HCT116 (cell line): Measurements from ENCODE around the gene ZNF579. TPM values are rescaled to one million over a fixed set of nuclear protein-coding genes. Genes with fewer than 3 reads are reported as not detected.

ENCODE experiments used
- ATAC-seq: fragments of 200-7000 bp; cut with Tn5 transposase; 2 replicates; pipeline ENCODE4 v1.9.1; 2020; ENCODE audit warnings: mild to moderate bottlenecking, moderate library complexity
- BruUV-seq: library from RNA; stranded (reverse); fragments of 400-500 nt; replicated peaks from 2 replicates; lab custom pipeline; 2021; lab: Mats Ljungman, UMichigan
- CTCF ChIA-PET: fragments of 300-600 bp; sonication (Branson Sonifier 250); formaldehyde crosslinking; loops from one replicate; lab custom pipeline; 2021; ENCODE audit warnings: antibody characterized with exemption; lab: Charles Lee
- POLR2A ChIA-PET: fragments of 300-600, 350-600 bp; sonication (Branson Sonifier 250); formaldehyde crosslinking; loops from one replicate; lab custom pipeline; 2021; ENCODE audit warnings: antibody characterized with exemption; lab: Charles Lee
- RAD21 ChIA-PET, 2 experiments: fragments of 300-600 bp; sonication (Branson Sonifier 250); formaldehyde crosslinking; loops; one replicate each; lab custom pipeline; 2023; ENCODE audit warnings: low total read pairs in 2 of 2; ENCODE audit not compliant: uncharacterized antibody in 2 of 2, unreplicated experiment in 2 of 2, low non-redundant PET in 1 of 2; lab: Charles Lee
- DNase-seq: peaks from one replicate; pipeline ENCODE4 v3.0.0-alpha.2; 2010; ENCODE audit warnings: low read depth, low spot score
- H2AFZ ChIP-seq: fragments of 200-600 bp; shearing (Covaris generic), sonication (generic); 2 replicates; pipeline ENCODE4 v1.6.1; 2017; ENCODE audit warnings: low read depth, mixed run types, mixed read lengths, antibody characterized with exemption, low read length; ENCODE audit not compliant: poor library complexity, severe bottlenecking
- H3K27ac ChIP-seq: 2 replicates; pipeline ENCODE4 v1.5.1; 2012; ENCODE audit warnings: low read depth, low read length
- H3K27me3 ChIP-seq: fragments of 200-600 bp; sonication (generic); 2 replicates; pipeline ENCODE4 v1.6.1; 2016; ENCODE audit warnings: mixed run types, low read length, mixed read lengths; ENCODE audit not compliant: insufficient read depth
- H3K36me3 ChIP-seq, 2 experiments: fragments of 200-500 bp in 1 of 2; fragments of 200-600 bp in 1 of 2; sonication (Bioruptor generic) in 1 of 2; sonication (generic) in 1 of 2; 2 replicates each; pipeline versions ENCODE4 v1.5.1 to v1.6.1; 2014 to 2016; ENCODE audit warnings: low read length in 2 of 2, inconsistent platforms in 1 of 2, mixed read lengths in 1 of 2, mixed run types in 1 of 2; ENCODE audit not compliant: insufficient read depth in 2 of 2, control insufficient read depth in 1 of 2
- H3K4me1 ChIP-seq, 2 experiments: fragments of 200-600 bp in 1 of 2; sonication (generic) in 1 of 2; 2 replicates each; pipeline versions ENCODE4 v1.5.1 to v1.6.1; 2012 to 2017; ENCODE audit warnings: low read length in 2 of 2, inconsistent platforms in 1 of 2, mild to moderate bottlenecking in 1 of 2, mixed read lengths in 1 of 2, mixed run types in 1 of 2, moderate library complexity in 1 of 2; ENCODE audit not compliant: insufficient read depth in 2 of 2, control insufficient read depth in 1 of 2
- H3K4me2 ChIP-seq: fragments of 200-600 bp; sonication (generic); 2 replicates; pipeline ENCODE4 v1.6.1; 2017; ENCODE audit warnings: mixed run types, low read length, mixed read lengths
- H3K4me3 ChIP-seq, 2 experiments: fragments of 200-600 bp in 1 of 2; sonication (generic) in 1 of 2; replicated peaks in 1 of 2; 2 replicates each; pipeline ENCODE4 v1.5.1; 2011 to 2016; ENCODE audit warnings: low read length in 2 of 2, control low read depth in 1 of 2, low read depth in 1 of 2, mild to moderate bottlenecking in 1 of 2, mixed read lengths in 1 of 2, mixed run types in 1 of 2
- H3K79me2 ChIP-seq: fragments of 200-600 bp; sonication (generic); 2 replicates; pipeline ENCODE4 v1.6.1; 2017; ENCODE audit warnings: mild to moderate bottlenecking, mixed run types, low read length, moderate library complexity, mixed read lengths; ENCODE audit not compliant: insufficient read depth
- H3K9ac ChIP-seq: fragments of 200-600 bp; sonication (generic); 2 replicates; pipeline ENCODE4 v1.6.1; 2016; ENCODE audit warnings: low read length, mixed read lengths
- H3K9me2 ChIP-seq: fragments of 200-600 bp; sonication (generic), shearing (Covaris generic); 2 replicates; pipeline ENCODE4 v1.6.1; 2017; ENCODE audit warnings: mixed run types, mild to moderate bottlenecking, moderate library complexity; ENCODE audit not compliant: insufficient read depth
- H3K9me3 ChIP-seq, 2 experiments: fragments of 200-500 bp in 1 of 2; fragments of 200-600 bp in 1 of 2; sonication (Bioruptor generic) in 1 of 2; sonication (generic) in 1 of 2; 2 replicates each; pipeline ENCODE4 v1.6.1; 2014 to 2017; ENCODE audit warnings: low read length in 2 of 2, mixed read lengths in 2 of 2, inconsistent platforms in 1 of 2, low read depth in 1 of 2, mild to moderate bottlenecking in 1 of 2, mixed run types in 1 of 2, moderate library complexity in 1 of 2; ENCODE audit not compliant: control insufficient read depth in 1 of 2, insufficient read depth in 1 of 2
- H4K20me1 ChIP-seq: fragments of 200-600 bp; sonication (generic), shearing (Covaris generic); 2 replicates; pipeline ENCODE4 v1.6.1; 2017; ENCODE audit warnings: mixed run types, mild to moderate bottlenecking, moderate library complexity; ENCODE audit not compliant: insufficient read depth
- CBX3 ChIP-seq: IDR thresholded peaks from 2 replicates; pipeline ENCODE4 v1.6.1; 2012; ENCODE audit warnings: low read depth
- CTCF ChIP-seq, 3 experiments: fragments of 200-600 bp in 1 of 3; sonication (generic) in 1 of 3; IDR thresholded peaks in 2 of 3; conservative IDR thresholded peaks in 1 of 3; 2 replicates each; pipeline ENCODE4 v1.5.1; 2012 to 2017; ENCODE audit warnings: low read depth in 2 of 3, low read length in 2 of 3, antibody characterized with exemption in 1 of 3, borderline replicate concordance in 1 of 3, control low read depth in 1 of 3, mild to moderate bottlenecking in 1 of 3, mixed read lengths in 1 of 3, mixed run types in 1 of 3, moderate library complexity in 1 of 3; ENCODE audit not compliant: insufficient read depth in 1 of 3
- EGR1 ChIP-seq: IDR thresholded peaks from 2 replicates; pipeline ENCODE4 v1.6.1; 2012; ENCODE audit warnings: low read depth
- ELF1 ChIP-seq: IDR thresholded peaks from 2 replicates; pipeline ENCODE4 v1.6.1; 2012; ENCODE audit warnings: low read depth, borderline replicate concordance
- EZH2phosphoT487 ChIP-seq: fragments of 200-600 bp; IDR thresholded peaks from 2 replicates; pipeline ENCODE4 v1.6.1; 2018; ENCODE audit warnings: antibody characterized with exemption, borderline replicate concordance
- FOSL1 ChIP-seq: IDR thresholded peaks from 2 replicates; pipeline ENCODE4 v1.6.1; 2012; ENCODE audit warnings: low read depth
- MAX ChIP-seq: IDR thresholded peaks from 2 replicates; pipeline ENCODE4 v1.6.1; 2012
- POLR2AphosphoS5 ChIP-seq: IDR thresholded peaks from 2 replicates; pipeline ENCODE4 v1.6.1; 2011; ENCODE audit warnings: mild to moderate bottlenecking, low read depth, low read length, moderate library complexity
- SIN3A ChIP-seq: IDR thresholded peaks from 2 replicates; pipeline ENCODE4 v1.6.1; 2012; ENCODE audit warnings: low read depth
- SP1 ChIP-seq: IDR thresholded peaks from 2 replicates; pipeline ENCODE4 v1.6.1; 2012; ENCODE audit warnings: low read depth
- SRF ChIP-seq: IDR thresholded peaks from 2 replicates; pipeline ENCODE4 v1.6.1; 2012; ENCODE audit warnings: low read depth
- YY1 ChIP-seq: IDR thresholded peaks from 2 replicates; pipeline ENCODE4 v1.6.1; 2011; ENCODE audit warnings: low read length, low read depth, moderate library complexity, mild to moderate bottlenecking; ENCODE audit not compliant: insufficient replicate concordance; ENCODE audit errors: extremely low read depth
- ZFX ChIP-seq: fragments of 450-650 bp; IDR thresholded peaks from 2 replicates; pipeline ENCODE4 v1.6.1; 2017
- ZNF274 ChIP-seq: fragments of 200-500 bp; sonication (Bioruptor generic); IDR thresholded peaks from 2 replicates; pipeline ENCODE4 v1.6.1; 2014; ENCODE audit warnings: mild to moderate bottlenecking, low read depth, low read length, inconsistent platforms
- intact Hi-C: fragments of 100-400 bp; cut with micrococcal nuclease; formaldehyde crosslinking; loops from 2 replicates; pipeline ENCODE4 v1.10.0; 2022
- total RNA-seq: library from RNA; stranded (reverse); gene quantifications from one replicate; pipeline ENCODE4 v1.2.1, GENCODE V29; 2021; ENCODE audit not compliant: unreplicated experiment

The ZNF579 gene
- total RNA-seq, 1 experiment from 2014 or later = 24.1 TPM

- TF ChIP-seq MAX (no peak), CTCF (IDR thresholded peaks at IDR 0.05 in 2 of 3, conservative IDR thresholded peaks at IDR 0.05 in 1 of 3; ENCODE audit: borderline replicate concordance in 1 of 3, insufficient read depth in 1 of 3, low read depth in 2 of 3, low read length in 2 of 3) (no peak), SIN3A (no peak), EZH2phosphoT487 (no peak), SP1 (no peak)
Observed at GRCh38 chr19:55541091-55541490, 39.6 kb downstream of the ZNF579 start.

GRCh38 chr19:55540619-55541018 is 40.0 kb downstream of the ZNF579 start:
- DNase-seq (no peak), ATAC-seq (no peak)
- Histone ChIP-seq H3K4me3 (no peak overlapping the region), H3K27ac (no peak overlapping the region), H3K9me3 (no peaks in the 10 kb centered on the region), H3K4me2 (no peak overlapping the region), H3K4me1 (peaks cover 8 to 14% of the 10 kb centered on the region in 2 experiments), H2AFZ (no peak overlapping the region), H3K79me2 (no peaks in the 10 kb centered on the region), H3K9ac (no peak overlapping the region), H3K27me3 (no peaks in the 10 kb centered on the region), H3K9me2 (no peaks in the 10 kb centered on the region), H4K20me1 (no peaks in the 10 kb centered on the region), H3K36me3 (no peaks in the 10 kb centered on the region)
- BruUV-seq = no TSS peak
- POLR2A ChIA-PET = no interaction called here
- TF ChIP-seq EGR1 (no peak), SP1 (no peak), POLR2AphosphoS5 (no peak), ELF1 (no peak), YY1 (no peak), CBX3 (no peak), ZFX (no peak), FOSL1 (no peak), ZNF274 (no peak), SRF (no peak)
- intact Hi-C loops = no loop called here
- RAD21 ChIA-PET = no interaction called here
- CTCF ChIA-PET = no interaction called here

More at GRCh38 chr19:55541091-55541490, 39.6 kb downstream of the ZNF579 start:
- no TSS peak for BruUV-seq
- ATAC-seq (no peak), DNase-seq (no peak)
- Histone ChIP-seq H3K4me3 (no peak overlapping the region), H3K9me3 (no peaks in the 10 kb centered on the region), H3K36me3 (no peaks in the 10 kb centered on the region), H3K4me1 (peaks cover 8 to 19% of the 10 kb centered on the region in 2 experiments), H3K27ac (no peak overlapping the region), H3K4me2 (no peak overlapping the region), H3K9ac (no peak overlapping the region), H2AFZ (no peak overlapping the region), H3K27me3 (no peaks in the 10 kb centered on the region), H3K79me2 (no peaks in the 10 kb centered on the region), H4K20me1 (no peaks in the 10 kb centered on the region), H3K9me2 (no peaks in the 10 kb centered on the region)
- RAD21 ChIA-PET = no interaction called here
- intact Hi-C loops = no loop called here
- CTCF ChIA-PET = no interaction called here
- POLR2A ChIA-PET = no interaction called here
